ENCODE measurements around the gene DENND5A.
A peak's percentile ranks its signal among the peaks of the same experiment; 100 is the strongest.
"Not testable (repeated sequence)": the region's sequence is repeated elsewhere in the genome, so short reads cannot be mapped to it uniquely, and the experiment has no call there.

Gene DENND5A

GRCh38 chr11:9214765-9215164 is 50.4 kb downstream of the DENND5A start:
- no peak for DNase-seq

GRCh38 chr11:9211322-9211721 is 53.8 kb downstream of the DENND5A start:
- DNase-seq: no peak

GRCh38 chr11:9210922-9211320 is 54.2 kb downstream of the DENND5A start:
- no peak for DNase-seq

- no peak for DNase-seq
Measured at GRCh38 chr11:9210224-9210921, 54.8 kb downstream of the DENND5A start.

- DNase-seq: not testable (repeated sequence)
Measured at GRCh38 chr11:9209604-9210003, 55.5 kb downstream of the DENND5A start.

- DNase-seq: no peak
Measured at GRCh38 chr11:9208726-9209501, 56.2 kb downstream of the DENND5A start.

- no peak for DNase-seq
Measured at GRCh38 chr11:9207229-9207628, 57.9 kb downstream of the DENND5A start.

GRCh38 chr11:9206496-9206895 is 58.7 kb downstream of the DENND5A start:
- no peak for DNase-seq

GRCh38 chr11:9203691-9204311 is 61.3 kb downstream of the DENND5A start:
- peak in 30 of 56 donors; percentile 6 to 66 (median 28) for DNase-seq

GRCh38 chr11:9201372-9202162 is 63.6 kb downstream of the DENND5A start:
- DNase-seq: no peak

GRCh38 chr11:9200471-9200870 is 64.7 kb downstream of the DENND5A start:
- no peak for DNase-seq

- no peak for DNase-seq
Measured at GRCh38 chr11:9193316-9193715, 71.8 kb downstream of the DENND5A start.

- no peak for DNase-seq
Measured at GRCh38 chr11:9192561-9192960, 72.6 kb downstream of the DENND5A start.

GRCh38 chr11:9190326-9191016 is 74.7 kb downstream of the DENND5A start:
- DNase-seq: not testable (repeated sequence)

GRCh38 chr11:9188860-9189259 is 76.3 kb downstream of the DENND5A start:
- DNase-seq: not testable (repeated sequence)

- DNase-seq: peak in 11 of 56 donors; percentile 3 to 45 (median 20)
Measured at GRCh38 chr11:9187616-9188015, 77.5 kb downstream of the DENND5A start.

- DNase-seq: no peak
Measured at GRCh38 chr11:9184516-9184915, 80.6 kb downstream of the DENND5A start.

- DNase-seq: no peak
Measured at GRCh38 chr11:9182180-9182871, 82.8 kb downstream of the DENND5A start.

GRCh38 chr11:9180784-9181183 is 84.4 kb downstream of the DENND5A start:
- no peak for DNase-seq

GRCh38 chr11:9179141-9179540 is 86.0 kb downstream of the DENND5A start:
- no peak for DNase-seq

Measured in nucleus accumbens (tissue), 56 donors.